GF-D8 (cell line): ENCODE data around the gene BTBD2.

Source experiments
- DNase-seq: peaks from one replicate; lab custom pipeline; 2025; lab: John Stamatoyannopoulos, UW

Gene BTBD2

DNA sequence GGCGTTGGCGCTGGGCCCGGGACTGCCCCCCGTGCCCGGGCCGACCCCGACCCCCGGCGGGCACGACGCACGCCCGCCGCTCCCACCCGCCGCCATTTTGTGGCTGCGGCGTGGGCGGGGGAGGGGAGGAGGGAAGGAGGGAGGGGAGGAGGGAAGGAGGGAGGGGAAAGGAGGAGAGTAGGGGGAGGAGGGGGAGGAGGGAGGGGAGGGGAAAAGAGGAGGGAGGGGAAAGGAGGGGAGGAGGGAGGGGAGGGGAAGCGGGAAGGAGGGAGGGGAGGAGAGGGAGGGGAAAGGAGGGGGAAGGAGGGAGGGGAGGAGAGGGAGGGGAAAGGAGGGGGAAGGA is at the start of gene BTBD2:
BTBD2 (minus strand) TSS at position 107 of the 343 bp plus-strand sequence; CDS start at position 96, 11 bp downstream.
- DNase-seq: no peak

DNA sequence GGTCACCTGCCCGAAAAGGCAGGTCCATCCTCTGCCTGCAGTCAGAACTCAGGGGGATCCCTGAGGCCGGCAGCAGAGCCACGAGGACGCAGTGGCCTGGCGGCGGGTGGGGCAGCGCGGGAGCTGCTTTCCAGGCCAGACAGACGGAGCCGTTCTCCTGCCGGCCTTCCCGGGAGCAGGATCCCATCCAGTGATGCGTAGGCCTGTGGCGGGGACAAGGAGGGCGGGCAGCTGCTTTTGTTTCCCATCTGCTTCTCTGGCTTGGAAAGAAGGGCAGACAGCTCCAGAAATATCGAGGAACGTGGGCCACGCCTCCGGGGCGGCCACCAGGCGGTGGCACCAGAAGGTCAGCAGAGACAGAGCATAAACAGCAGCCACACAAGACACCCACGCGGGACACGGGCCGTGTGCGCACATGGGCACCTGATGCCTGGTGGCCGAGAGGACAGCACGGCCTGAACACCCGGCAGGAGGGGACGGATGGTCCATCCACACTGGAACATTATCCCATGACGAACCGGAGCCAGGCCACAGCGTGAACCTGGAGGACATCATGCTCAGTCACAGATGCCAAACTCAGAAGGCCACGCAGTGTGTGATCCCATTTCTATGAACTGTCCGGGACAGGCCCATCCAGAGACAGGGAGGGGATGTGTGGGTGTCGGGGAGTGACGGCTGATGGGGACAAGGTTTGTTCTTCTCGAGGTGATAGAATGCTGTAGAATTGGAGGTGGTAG is 49.4 kb upstream of the BTBD2 start:
- DNase-seq: no peak

- DNase-seq: no peak
Observed at GRCh38 chr19:2064395-2064787, 48.9 kb upstream of the BTBD2 start.

- DNase-seq: no peak
Observed at GRCh38 chr19:2063824-2064223, 48.3 kb upstream of the BTBD2 start.

- no peak for DNase-seq
Observed at GRCh38 chr19:2062770-2063169, 47.3 kb upstream of the BTBD2 start.

- no peak for DNase-seq
Observed at GRCh38 chr19:2062389-2062729, 46.8 kb upstream of the BTBD2 start.

DNA sequence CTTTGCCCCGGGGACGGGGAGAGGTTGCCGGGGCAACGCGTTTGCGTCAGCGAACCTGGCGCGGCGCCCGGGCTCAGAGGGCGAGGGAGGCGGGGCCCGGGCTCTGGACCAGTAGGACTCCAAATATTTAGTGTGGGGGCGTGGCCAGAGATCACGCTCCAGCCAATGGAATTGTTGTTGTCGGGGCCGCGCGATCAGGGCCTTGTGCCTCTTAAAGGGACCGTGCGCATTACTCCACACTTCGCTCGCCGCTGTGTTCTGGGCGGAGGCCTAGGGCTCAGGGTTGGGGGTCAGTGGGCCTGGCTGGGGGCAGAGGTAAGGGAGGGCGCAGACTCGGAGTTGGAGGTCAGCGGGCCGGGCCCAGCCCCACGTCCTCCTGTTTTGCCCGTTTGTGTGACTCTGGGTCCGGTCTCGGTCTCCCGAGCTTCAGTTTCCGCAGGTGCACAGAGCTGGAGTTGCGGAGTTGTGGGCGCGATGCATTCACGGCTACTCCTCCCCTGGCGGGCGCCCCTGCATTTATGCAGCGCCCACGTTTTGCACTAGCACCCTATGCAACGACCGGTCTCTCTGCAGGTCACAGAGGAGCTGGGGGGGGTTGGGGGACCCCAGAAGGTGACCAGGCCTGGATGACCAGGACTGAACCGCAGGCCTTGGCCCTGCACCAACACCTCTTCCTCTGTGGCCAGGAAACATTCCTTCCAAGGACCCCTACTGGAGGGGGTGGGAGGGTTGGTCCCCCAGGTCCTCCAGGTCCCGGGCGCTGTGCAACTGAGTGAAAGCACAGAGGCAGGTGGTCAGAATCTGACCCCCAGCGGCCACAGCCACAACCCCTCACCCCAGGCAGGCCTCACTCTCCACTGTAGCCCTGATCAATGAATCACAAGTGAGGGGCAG is 46.2 kb upstream of the BTBD2 start:
- peak; percentile 96 for DNase-seq

DNA sequence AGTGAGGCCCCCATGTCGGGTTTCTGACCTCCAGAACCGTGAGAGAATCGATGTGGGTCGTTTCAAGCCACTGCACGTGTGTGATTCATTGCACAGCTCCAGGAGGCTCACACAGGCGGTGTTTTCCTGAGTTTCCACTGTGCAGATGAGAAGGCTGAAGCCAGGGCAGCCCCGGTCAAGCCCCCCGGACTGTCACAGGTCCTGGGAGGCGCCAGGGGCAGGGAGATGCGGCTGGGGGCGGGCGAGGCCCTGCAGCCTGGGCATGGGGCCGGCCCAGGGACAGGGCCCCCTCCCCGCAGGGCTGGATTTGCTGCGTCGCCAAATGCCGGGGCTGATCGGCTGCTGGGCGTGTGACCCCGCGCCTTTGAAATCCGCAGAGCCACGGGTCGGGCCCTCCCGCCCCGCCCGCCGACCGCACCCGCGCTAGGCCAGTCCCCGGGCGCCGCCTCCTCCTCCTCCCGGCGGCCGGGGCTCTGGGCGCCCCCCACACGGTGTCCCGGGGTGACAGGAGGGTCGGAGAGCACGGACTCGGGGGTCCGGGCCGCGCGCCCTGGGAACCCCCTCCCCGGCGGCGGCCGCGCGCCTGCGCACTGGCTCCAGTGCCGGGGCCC is 45.5 kb upstream of the BTBD2 start:
- DNase-seq: no peak

GRCh38 chr19:2059422-2060201 is 44.1 kb upstream of the BTBD2 start:
- no peak for DNase-seq

DNA sequence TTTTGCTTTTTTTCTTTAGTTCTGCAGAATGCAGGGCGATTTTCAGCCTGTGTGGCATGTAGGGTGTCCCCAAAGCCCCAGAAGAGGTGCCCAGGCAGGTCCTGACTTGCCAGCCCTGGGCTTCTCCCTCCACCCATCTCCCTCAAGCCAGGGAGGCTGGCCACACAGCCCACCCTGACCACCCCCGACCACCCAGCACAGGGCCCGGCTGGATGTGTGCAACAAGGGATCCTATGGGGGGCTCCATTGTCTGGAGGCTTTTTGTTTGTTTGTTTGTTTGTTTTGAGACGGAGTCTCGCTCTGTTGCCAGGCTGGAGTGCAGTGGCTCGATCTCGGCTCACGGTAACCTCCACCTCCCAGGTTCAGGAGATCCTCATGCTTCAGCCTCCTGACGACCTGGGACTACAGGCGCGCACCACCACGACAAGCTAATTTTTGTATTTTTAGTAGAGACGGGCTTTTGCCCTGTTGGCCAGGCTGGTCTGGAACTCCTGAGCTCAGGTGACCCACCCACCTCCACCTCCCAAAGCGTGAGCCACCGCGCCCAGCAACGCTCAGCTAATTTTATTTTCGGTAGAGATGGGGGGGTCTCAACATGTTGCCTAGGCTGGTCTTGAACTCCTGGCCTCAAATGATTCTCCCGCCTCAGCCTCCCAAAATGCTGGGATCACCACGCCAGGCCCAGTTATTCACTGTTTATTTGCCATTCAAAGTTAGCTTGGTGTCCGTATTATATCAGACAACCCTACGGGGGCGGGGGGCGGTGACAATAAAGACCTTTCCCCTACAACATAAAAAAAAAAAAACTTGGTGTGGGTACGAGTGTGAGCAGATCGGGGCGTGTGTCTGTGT is 43.3 kb upstream of the BTBD2 start:
- no peak for DNase-seq

DNA sequence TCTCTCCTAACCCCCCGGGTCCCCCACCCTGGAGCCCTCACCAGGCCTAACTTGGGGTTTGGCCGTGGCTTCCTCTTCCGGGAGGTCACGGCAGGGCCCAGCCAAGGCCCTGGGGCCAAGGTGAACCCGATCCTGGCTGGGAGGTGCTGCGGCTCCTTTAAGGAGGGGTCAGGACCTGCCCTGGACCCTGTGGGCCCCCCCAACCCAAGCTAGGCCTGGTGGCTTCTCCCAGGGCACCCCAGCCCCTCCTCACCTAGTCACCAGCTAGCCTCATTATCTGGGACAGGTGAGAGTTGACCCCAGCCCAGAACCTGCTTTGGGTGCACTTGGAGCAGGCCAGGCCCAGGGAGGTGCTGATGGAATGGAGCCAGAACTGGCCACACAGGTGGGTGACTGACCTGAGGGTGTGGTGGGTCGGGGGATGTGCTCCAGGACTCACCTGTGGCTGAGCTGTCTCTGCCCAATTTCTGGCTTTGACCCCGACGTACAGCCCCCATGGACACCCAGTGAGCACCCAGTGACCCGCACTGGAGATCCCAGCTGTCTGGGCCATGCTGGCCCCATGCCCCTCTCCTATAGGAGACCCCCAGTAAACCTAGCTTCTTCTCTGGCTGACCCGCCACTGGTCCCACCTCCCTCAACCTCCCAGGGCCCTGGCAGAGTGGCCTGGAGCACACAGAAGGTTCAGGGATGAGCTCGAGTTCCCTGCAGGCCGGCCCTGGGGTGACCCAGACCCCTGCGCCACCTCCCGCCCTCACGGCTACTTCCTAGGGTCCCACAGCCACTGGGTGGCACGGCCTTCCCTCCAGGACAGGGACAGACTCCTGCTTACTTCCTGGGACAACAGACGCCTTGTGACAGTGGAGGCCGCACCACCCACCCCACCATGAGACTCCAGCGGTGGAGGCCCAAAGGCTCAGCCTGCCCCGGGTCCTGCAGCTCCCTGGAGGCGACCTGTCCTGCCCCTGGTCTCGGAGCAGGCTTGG is 42.3 kb upstream of the BTBD2 start:
- DNase-seq: no peak

DNA sequence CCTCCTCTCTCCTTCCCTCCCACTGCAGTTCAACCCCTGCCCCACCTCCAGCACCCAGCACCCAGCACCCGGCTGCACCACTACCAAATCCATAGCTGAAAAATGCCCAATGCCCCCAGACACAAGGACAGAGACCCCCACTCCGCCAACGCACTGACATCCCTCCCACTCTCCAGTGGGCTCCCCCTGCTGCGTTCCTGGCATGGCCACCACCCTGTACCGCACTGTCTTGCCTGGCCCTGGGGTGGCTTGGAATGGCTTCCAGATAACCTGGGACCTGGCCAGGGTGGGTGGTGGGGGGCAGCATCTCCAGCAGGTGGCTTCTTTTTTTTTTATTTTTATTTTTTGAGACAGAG is 41.3 kb upstream of the BTBD2 start:
- no peak for DNase-seq

- no peak for DNase-seq
Observed at GRCh38 chr19:2055931-2056836, 40.7 kb upstream of the BTBD2 start.

DNA sequence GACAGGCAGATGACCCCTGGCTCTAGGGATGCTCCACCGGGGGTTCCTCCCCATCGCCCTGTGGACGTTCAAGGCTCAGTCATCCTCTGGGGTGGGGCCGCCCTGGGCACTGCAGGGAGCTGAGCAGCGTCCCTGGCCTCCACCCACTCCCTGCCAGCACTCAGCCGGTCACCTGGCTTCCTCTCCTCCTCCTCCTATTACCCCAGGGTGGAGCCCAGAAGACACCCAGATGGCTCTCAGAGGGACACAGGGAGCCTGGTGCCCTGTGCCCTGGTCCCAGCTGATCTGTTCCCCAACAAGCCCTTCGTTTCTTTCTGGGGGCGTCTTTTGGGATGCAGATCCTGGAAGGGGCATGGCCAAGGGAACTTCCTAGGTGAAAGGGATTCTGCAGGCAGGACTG is 39.2 kb upstream of the BTBD2 start:
- DNase-seq: no peak

DNA sequence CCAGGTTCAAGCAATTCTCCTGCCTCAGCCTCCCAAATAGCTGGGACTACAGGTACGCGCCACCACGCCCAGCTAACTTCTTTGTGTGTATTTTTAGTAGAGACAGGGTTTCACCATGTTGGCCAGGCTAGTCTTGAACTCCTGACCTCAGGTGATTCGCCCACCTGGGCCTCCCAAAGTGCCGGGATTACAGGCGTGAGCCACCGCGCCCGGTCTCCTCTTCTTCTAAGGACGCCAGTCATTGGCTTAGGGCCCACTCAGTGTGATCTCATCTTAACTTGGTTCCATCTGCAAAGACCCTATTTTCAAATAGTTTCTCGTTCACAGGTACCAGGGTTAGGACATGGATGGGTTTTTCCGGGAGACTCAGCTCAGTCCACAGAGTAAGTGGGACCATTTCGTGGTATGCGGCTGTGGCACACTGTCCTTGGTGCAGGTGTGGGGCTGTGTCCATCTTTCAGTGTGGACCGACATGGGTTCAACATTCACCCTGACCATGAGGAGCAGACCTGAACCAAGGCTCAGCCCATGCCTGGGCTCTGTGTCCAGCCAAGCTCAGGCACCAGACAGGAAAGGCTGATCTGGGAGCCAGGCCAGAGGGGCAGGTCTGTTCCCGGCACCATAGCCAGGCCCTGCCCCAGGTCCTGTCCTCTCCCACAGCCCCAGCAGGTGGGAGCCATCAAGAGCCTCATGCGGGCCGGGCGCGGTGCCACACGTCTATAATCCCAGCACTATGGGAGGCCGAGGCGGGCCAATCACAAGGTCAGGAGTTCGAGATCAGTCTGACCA is 38.3 kb upstream of the BTBD2 start:
- DNase-seq: no peak

GRCh38 chr19:2051773-2052704 is 36.5 kb upstream of the BTBD2 start:
- DNase-seq: no peak
